Activated naive CD8-positive, alpha-beta T cell treated with anti-CD3 and anti-CD28 coated beads, Interleukin-2, amount 50 U/mL, for 24 hours (primary cell): ENCODE data around the gene EXTL1.

ENCODE experiments used
- ATAC-seq: fragments of 150-1000 bp; cut with Tn5 transposase; one replicate; pipeline ENCODE4 v1.10.0; 2021
- DNase-seq: peaks from one replicate; pipeline ENCODE4 v3.0.0; 2021
- H3K27ac Mint-ChIP-seq: one replicate; pipeline ENCODE4 v1.8.0; 2021; ENCODE audit warnings: mild to moderate bottlenecking, mixed read lengths
- H3K27me3 Mint-ChIP-seq: one replicate; pipeline ENCODE4 v1.8.0; 2021; ENCODE audit warnings: mixed read lengths
- H3K36me3 Mint-ChIP-seq: one replicate; pipeline ENCODE4 v1.8.0; 2021; ENCODE audit warnings: low read depth, mixed read lengths
- H3K4me1 Mint-ChIP-seq: one replicate; pipeline ENCODE4 v1.8.0; 2021; ENCODE audit warnings: mixed read lengths
- H3K4me3 Mint-ChIP-seq: one replicate; pipeline ENCODE4 v1.8.0; 2021; ENCODE audit warnings: mild to moderate bottlenecking, moderate library complexity, mixed read lengths
- H3K9me3 Mint-ChIP-seq: one replicate; pipeline ENCODE4 v1.8.0; 2021; ENCODE audit warnings: mixed read lengths

The EXTL1 gene

GRCh38 chr1:25991937-25992688, 29.5 kb upstream of the EXTL1 start:
- no peak for ATAC-seq
- Mint-ChIP-seq H3K27ac (peak overlapping the region; percentile 6), H3K9me3 (no peaks in the 10 kb centered on the region), H3K27me3 (no peaks in the 10 kb centered on the region), H3K4me1 (peaks cover 55% of the 10 kb centered on the region), H3K36me3 (peaks cover 5% of the 10 kb centered on the region), H3K4me3 (no peak overlapping the region)
- DNase-seq = no peak

- DNase-seq (no peak), ATAC-seq (no peak)
- H3K27me3 Mint-ChIP-seq = no peaks in the 10 kb centered on the region
- peaks cover 5% of the 10 kb centered on the region for H3K36me3 Mint-ChIP-seq
- peaks cover 57% of the 10 kb centered on the region for H3K4me1 Mint-ChIP-seq
- no peak overlapping the region for H3K27ac Mint-ChIP-seq
- no peaks in the 10 kb centered on the region for H3K9me3 Mint-ChIP-seq
- no peak overlapping the region for H3K4me3 Mint-ChIP-seq
Measured at GRCh38 chr1:25992689-25993171, 28.8 kb upstream of the EXTL1 start.

DNA sequence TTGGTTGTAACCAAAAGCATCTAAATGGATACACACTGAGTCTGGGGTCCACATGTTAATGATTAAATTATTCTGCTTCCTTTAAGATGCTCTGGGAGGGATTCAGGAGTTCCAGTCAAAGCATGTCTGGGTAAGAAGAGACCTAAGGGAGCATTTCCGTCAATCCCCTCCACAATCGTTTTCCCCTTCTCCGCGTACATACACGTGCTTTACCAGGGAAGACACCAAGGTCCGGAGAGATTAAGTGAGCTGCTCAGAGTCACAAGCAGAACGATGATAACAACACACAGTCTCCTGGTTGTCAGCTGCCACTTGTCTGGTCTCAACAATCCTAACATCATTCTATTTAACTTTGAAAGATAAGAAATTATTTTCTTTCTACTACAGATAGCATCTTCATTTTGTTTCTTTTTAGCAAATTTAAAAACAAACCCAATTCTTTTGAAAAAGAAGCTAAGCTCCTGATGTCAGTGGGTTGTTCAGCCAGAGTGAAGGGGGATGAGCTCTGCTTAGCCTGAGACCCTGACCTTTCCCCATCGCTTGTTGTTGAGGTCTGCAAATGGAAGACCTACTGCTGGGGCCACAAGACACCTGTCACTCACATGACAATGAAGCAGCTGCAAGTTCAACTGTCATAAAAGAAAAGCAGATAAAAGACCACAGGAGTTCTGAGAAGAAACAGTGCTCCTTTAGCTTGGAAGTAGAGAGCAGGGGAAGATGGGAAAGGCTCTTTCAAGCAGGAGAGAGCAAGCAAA, 28.2 kb upstream of the EXTL1 start:
- Mint-ChIP-seq H3K9me3 (no peaks in the 10 kb centered on the region), H3K4me3 (no peak overlapping the region), H3K4me1 (peaks cover 56% of the 10 kb centered on the region), H3K36me3 (peaks cover 3% of the 10 kb centered on the region), H3K27ac (no peak overlapping the region), H3K27me3 (no peaks in the 10 kb centered on the region)
- no peak for DNase-seq
- no peak for ATAC-seq

- Mint-ChIP-seq H3K27ac (no peak overlapping the region), H3K27me3 (no peaks in the 10 kb centered on the region), H3K4me3 (no peak overlapping the region), H3K4me1 (peaks cover 55% of the 10 kb centered on the region), H3K9me3 (no peaks in the 10 kb centered on the region), H3K36me3 (peaks cover 2% of the 10 kb centered on the region)
- ATAC-seq (no peak), DNase-seq (no peak)
Measured at GRCh38 chr1:25994402-25995150, 27.0 kb upstream of the EXTL1 start.

- peaks cover 37% of the 10 kb centered on the region for H3K4me1 Mint-ChIP-seq
- H3K36me3 Mint-ChIP-seq = peaks cover 2% of the 10 kb centered on the region
- DNase-seq (no peak), ATAC-seq (peak; percentile 0)
- peak overlapping the region; percentile 92 for H3K4me3 Mint-ChIP-seq
- no peaks in the 10 kb centered on the region for H3K27me3 Mint-ChIP-seq
- no peaks in the 10 kb centered on the region for H3K9me3 Mint-ChIP-seq
- peak overlapping the region; percentile 96 for H3K27ac Mint-ChIP-seq
Measured at GRCh38 chr1:25996966-25997827, 24.4 kb upstream of the EXTL1 start.

GRCh38 chr1:25997828-25998761, 23.5 kb upstream of the EXTL1 start, which contains the start of gene PAFAH2:
PAFAH2 (minus strand) TSS chr1:25998063; CDS start chr1:25990816, 7,247 bp downstream.
- H3K36me3 Mint-ChIP-seq = no peaks in the 10 kb centered on the region
- ATAC-seq (peak; percentile 98), DNase-seq (peak; percentile 96)
- H3K27ac Mint-ChIP-seq = peak within 1 kb of the TSS; percentile 96
- peaks cover 28% of the 10 kb centered on the region for H3K4me1 Mint-ChIP-seq
- peak within 1 kb of the TSS; percentile 92 for H3K4me3 Mint-ChIP-seq
- H3K27me3 Mint-ChIP-seq = no peaks in the 10 kb centered on the region
- H3K9me3 Mint-ChIP-seq = no peaks in the 10 kb centered on the region

DNA sequence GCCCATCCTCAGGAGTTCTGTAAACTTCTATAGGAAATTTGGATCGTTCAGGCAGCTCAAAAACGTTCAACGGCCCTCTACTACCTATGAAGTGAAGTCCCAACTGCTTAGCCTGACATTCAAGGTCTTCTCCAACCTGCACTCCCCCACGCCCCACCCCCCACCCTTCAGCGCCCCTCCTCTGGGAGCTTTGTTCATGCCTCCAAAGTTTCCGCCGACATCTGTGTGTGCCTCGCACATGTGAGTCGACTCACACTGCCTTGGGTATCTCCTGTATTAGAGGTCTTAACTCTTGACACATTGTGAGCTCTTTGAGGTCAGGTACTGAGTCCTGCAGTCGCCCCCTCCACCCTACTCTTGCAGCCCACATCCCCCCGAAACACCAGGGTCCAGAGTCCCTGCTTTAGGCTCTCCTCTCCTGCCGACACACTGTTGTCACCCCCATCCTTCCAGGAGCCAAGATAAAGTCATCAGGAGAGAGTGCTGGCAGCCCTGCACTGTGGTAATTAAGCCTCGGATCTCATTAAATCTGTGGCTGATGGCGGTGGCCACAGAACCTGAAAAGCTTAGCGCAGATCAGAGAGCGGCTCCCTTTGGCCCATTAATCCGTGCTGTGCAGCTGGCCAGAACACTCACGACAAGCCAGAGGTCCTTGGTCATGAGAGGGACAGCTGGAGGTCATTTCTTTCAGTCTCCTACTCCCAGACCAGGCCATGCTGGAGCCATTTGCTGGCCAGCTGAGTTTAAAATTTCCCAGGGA, 22.4 kb upstream of the EXTL1 start:
- ATAC-seq = no peak
- no peak overlapping the region for H3K27ac Mint-ChIP-seq

GRCh38 chr1:26003262-26003661, 18.3 kb upstream of the EXTL1 start:
- Mint-ChIP-seq H3K9me3 (no peaks in the 10 kb centered on the region), H3K4me1 (peaks cover 9% of the 10 kb centered on the region), H3K27ac (no peak overlapping the region), H3K27me3 (peaks cover 5% of the 10 kb centered on the region), H3K4me3 (no peak overlapping the region), H3K36me3 (no peaks in the 10 kb centered on the region)
- no peak for DNase-seq
- no peak for ATAC-seq

More for the DNA sequence above, 22.4 kb upstream of the EXTL1 start:
- no peaks in the 10 kb centered on the region for H3K9me3 Mint-ChIP-seq
- H3K36me3 Mint-ChIP-seq = no peaks in the 10 kb centered on the region
- peaks cover 22% of the 10 kb centered on the region for H3K4me1 Mint-ChIP-seq
- H3K4me3 Mint-ChIP-seq = no peak overlapping the region
- H3K27me3 Mint-ChIP-seq = no peaks in the 10 kb centered on the region
- DNase-seq = no peak

GRCh38 chr1:26003756-26004155, 17.8 kb upstream of the EXTL1 start:
- no peak for ATAC-seq
- no peaks in the 10 kb centered on the region for H3K9me3 Mint-ChIP-seq
- no peak overlapping the region for H3K27ac Mint-ChIP-seq
- no peaks in the 10 kb centered on the region for H3K36me3 Mint-ChIP-seq
- peaks cover 5% of the 10 kb centered on the region for H3K27me3 Mint-ChIP-seq
- no peak overlapping the region for H3K4me3 Mint-ChIP-seq
- peaks cover 4% of the 10 kb centered on the region for H3K4me1 Mint-ChIP-seq
- DNase-seq = no peak

- Mint-ChIP-seq H3K27me3 (peaks cover 5% of the 10 kb centered on the region), H3K4me1 (no peaks in the 10 kb centered on the region), H3K27ac (no peak overlapping the region), H3K4me3 (no peak overlapping the region), H3K9me3 (no peaks in the 10 kb centered on the region), H3K36me3 (no peaks in the 10 kb centered on the region)
- ATAC-seq (no peak), DNase-seq (no peak)
Measured at GRCh38 chr1:26005434-26006105, 16.0 kb upstream of the EXTL1 start.

DNA sequence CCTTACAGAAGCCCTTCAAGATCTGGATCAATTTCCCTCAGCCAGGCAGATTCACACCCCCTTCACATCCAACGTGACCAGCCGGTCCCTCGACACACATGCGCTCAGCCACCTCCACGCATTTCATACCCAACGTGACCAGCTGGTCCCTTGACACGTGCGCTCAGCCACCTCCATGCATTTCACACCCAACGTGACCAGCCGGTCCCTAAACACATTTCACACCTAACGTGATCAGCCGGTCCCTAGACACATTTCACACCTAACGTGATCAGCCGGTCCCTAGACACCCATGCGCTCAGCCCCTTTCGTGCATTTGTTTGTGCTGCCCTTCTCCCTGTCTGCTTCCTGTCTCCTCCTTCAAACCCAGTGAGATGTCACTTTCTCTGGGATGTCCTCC, 14.9 kb upstream of the EXTL1 start:
- no peaks in the 10 kb centered on the region for H3K9me3 Mint-ChIP-seq
- no peaks in the 10 kb centered on the region for H3K4me1 Mint-ChIP-seq
- DNase-seq (no peak), ATAC-seq (no peak)
- peaks cover 5% of the 10 kb centered on the region for H3K27me3 Mint-ChIP-seq
- H3K27ac Mint-ChIP-seq = no peak overlapping the region
- no peaks in the 10 kb centered on the region for H3K36me3 Mint-ChIP-seq
- no peak overlapping the region for H3K4me3 Mint-ChIP-seq

DNA sequence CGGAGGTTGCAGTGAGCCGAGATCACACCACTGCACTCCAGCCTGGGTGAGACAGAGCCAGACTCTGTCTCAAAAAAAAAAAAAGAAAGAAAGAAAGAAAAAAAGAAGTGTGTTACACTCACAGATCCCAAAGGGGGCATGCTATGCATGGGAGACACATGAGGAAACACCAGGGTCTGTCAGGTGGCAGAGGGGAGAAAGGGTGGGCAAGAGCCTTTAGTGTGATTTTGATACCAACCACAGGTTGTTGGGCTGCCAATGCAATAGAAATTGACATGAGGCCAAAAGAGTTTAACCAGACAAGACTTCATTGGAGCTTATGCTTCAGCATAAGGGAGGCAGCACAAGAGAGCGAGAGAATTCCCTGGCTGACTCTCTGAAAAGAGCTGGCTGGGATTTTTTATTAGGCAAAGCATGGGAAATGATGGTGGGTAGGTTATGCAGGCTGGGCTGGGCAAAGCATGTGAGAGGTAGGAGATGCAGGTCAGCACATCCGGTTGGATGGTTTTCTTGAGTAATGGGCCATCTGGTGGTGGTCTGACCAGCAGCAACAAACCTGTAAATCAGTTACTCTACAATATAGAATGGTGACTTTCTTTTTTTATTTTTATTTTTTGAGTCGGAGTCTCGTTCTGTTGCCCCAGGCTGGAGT, 11.7 kb upstream of the EXTL1 start:
- H3K4me3 Mint-ChIP-seq = no peak overlapping the region
- ATAC-seq (no peak), DNase-seq (no peak)
- H3K27ac Mint-ChIP-seq = no peak overlapping the region
- no peaks in the 10 kb centered on the region for H3K4me1 Mint-ChIP-seq
- no peaks in the 10 kb centered on the region for H3K9me3 Mint-ChIP-seq
- peaks cover 5% of the 10 kb centered on the region for H3K27me3 Mint-ChIP-seq
- no peaks in the 10 kb centered on the region for H3K36me3 Mint-ChIP-seq
